B cell (primary cell): ENCODE data around the gene STAT5B. TPM values are rescaled to one million over a fixed set of nuclear protein-coding genes. Genes with fewer than 3 reads are reported as not detected.
A peak's percentile ranks its signal among the peaks of the same experiment; 100 is the strongest.

Source experiments
- ATAC-seq: fragments of 200-7000 bp; cut with Tn5 transposase; one replicate; pipeline ENCODE4 v1.10.0; 2021; ENCODE audit warnings: low read depth, mild to moderate bottlenecking, moderate number of reproducible peaks, moderate library complexity
- CTCF ChIA-PET: fragments of 350-600 bp; sonication (Branson Sonifier 250); formaldehyde crosslinking; loops from one replicate; lab custom pipeline; 2021; ENCODE audit warnings: antibody characterized with exemption, inconsistent platforms; lab: Charles Lee
- POLR2A ChIA-PET: fragments of 350-600 bp; sonication (Branson Sonifier 250); formaldehyde crosslinking; loops from one replicate; lab custom pipeline; 2021; ENCODE audit warnings: antibody characterized with exemption; lab: Charles Lee
- DNase-seq: peaks from one replicate; pipeline ENCODE4 v3.0.0; 2013
- H2AFZ ChIP-seq: 2 replicates; pipeline ENCODE4 v1.6.1; 2012; ENCODE audit warnings: mild to moderate bottlenecking, low read depth, low read length; ENCODE audit not compliant: insufficient read depth, poor library complexity, severe bottlenecking
- H3K27ac ChIP-seq, 2 donors: 1 replicate in 1 of 2; 2 replicates in 1 of 2; pipeline ENCODE4 v1.5.1; 2012 to 2013; ENCODE audit warnings: low read length in 2 of 2, mild to moderate bottlenecking in 2 of 2, moderate library complexity in 1 of 2
- H3K27me3 ChIP-seq, 4 experiments: fragments of 200-600 bp in 1 of 4; sonication (generic) in 1 of 4; replicated peaks in 1 of 4; 1 replicate in 2 of 4; 2 replicates in 2 of 4; pipeline versions ENCODE4 v1.6.1 to v1.7.0; 2013 to 2016; ENCODE audit warnings: low read length in 3 of 4, mild to moderate bottlenecking in 2 of 4, mixed read lengths in 1 of 4, moderate library complexity in 1 of 4; ENCODE audit not compliant: insufficient read depth in 4 of 4, control insufficient read depth in 3 of 4; ENCODE audit errors: control extremely low read depth in 1 of 4
- H3K36me3 ChIP-seq, 2 experiments: replicated peaks in 1 of 2; 1 replicate in 1 of 2; 2 replicates in 1 of 2; pipeline versions ENCODE4 v1.6.1 to v1.7.1; 2013; ENCODE audit warnings: low read length in 1 of 2; ENCODE audit not compliant: insufficient read depth in 2 of 2, control insufficient read depth in 1 of 2; ENCODE audit errors: control extremely low read depth in 1 of 2, extremely low read depth in 1 of 2
- H3K4me1 ChIP-seq, 2 donors: fragments of 200-600 bp in 1 of 2; sonication (generic) in 1 of 2; 1 replicate in 1 of 2; 2 replicates in 1 of 2; pipeline versions ENCODE4 v1.5.1 to v1.6.1; 2013 to 2017; ENCODE audit warnings: low read length in 2 of 2; ENCODE audit not compliant: control insufficient read depth in 2 of 2, insufficient read depth in 2 of 2
- H3K4me2 ChIP-seq: replicated peaks from 2 replicates; pipeline ENCODE3; 2012; ENCODE audit warnings: mild to moderate bottlenecking, low read depth, low read length; ENCODE audit not compliant: poor library complexity, severe bottlenecking
- H3K4me3 ChIP-seq, 5 experiments: fragments of 200-600 bp in 1 of 5; sonication (generic) in 1 of 5; 1 replicate in 3 of 5; 2 replicates in 2 of 5; pipeline versions ENCODE4 v1.5.1 to v1.7.0; 2011 to 2016; ENCODE audit warnings: low read length in 4 of 5, mild to moderate bottlenecking in 4 of 5, low read depth in 2 of 5, control low read depth in 1 of 5, moderate library complexity in 1 of 5; ENCODE audit not compliant: insufficient read depth in 1 of 5; ENCODE audit errors: control extremely low read depth in 1 of 5, extremely low read depth in 1 of 5
- H3K79me2 ChIP-seq: fragments of 200-600 bp; sonication (generic); one replicate; pipeline ENCODE4 v1.6.0; 2016; ENCODE audit warnings: low read length; ENCODE audit not compliant: control insufficient read depth, insufficient read depth
- H3K9ac ChIP-seq: fragments of 200-600 bp; sonication (generic); 2 replicates; pipeline ENCODE4 v1.6.1; 2017; ENCODE audit warnings: mild to moderate bottlenecking, low read length, moderate library complexity
- H3K9me3 ChIP-seq, 3 donors: one replicate each; pipeline versions ENCODE4 v1.6.1 to v1.7.1; 2013; ENCODE audit warnings: low read length in 2 of 3; ENCODE audit not compliant: control insufficient read depth in 2 of 3, insufficient read depth in 1 of 3; ENCODE audit errors: control extremely low read depth in 1 of 3
- H4K20me1 ChIP-seq: 2 replicates; pipeline ENCODE4 v1.6.0; 2012; ENCODE audit warnings: mild to moderate bottlenecking, low read length; ENCODE audit not compliant: insufficient read depth, control insufficient read depth, poor library complexity, severe bottlenecking
- H3K27ac Mint-ChIP-seq: one replicate; pipeline ENCODE4 v1.8.0; 2021; ENCODE audit warnings: mixed read lengths
- H3K27me3 Mint-ChIP-seq: one replicate; pipeline ENCODE4 v1.8.0; 2021; ENCODE audit warnings: mixed read lengths
- H3K4me1 Mint-ChIP-seq: one replicate; pipeline ENCODE4 v1.8.0; 2021; ENCODE audit warnings: mixed read lengths
- H3K4me3 Mint-ChIP-seq: one replicate; pipeline ENCODE4 v1.8.0; 2021; ENCODE audit warnings: mixed read lengths
- H3K9me3 Mint-ChIP-seq: one replicate; pipeline ENCODE4 v1.8.0; 2022; ENCODE audit warnings: mixed read lengths; ENCODE audit not compliant: insufficient read depth
- EZH2 ChIP-seq: IDR thresholded peaks from 2 replicates; pipeline ENCODE4 v1.6.1; 2012; ENCODE audit warnings: borderline replicate concordance, low read depth, mild to moderate bottlenecking, moderate library complexity, low read length; ENCODE audit not compliant: insufficient read depth, poor library complexity, severe bottlenecking
- WGBS: methylation state at CpG from one replicate; pipeline ENCODE4 v1.1.5; 2013; ENCODE audit warnings: missing lambda C conversion rate; ENCODE audit not compliant: insufficient coverage; 5-methylcytosine and 5-hydroxymethylcytosine counted together
- intact Hi-C: fragments of 100-400 bp; cut with micrococcal nuclease; formaldehyde crosslinking; loops from one replicate; pipeline ENCODE4 v1.10.0; 2022
- polyA plus RNA-seq: library from polyadenylated mRNA; depleted of rRNA; stranded (reverse); fragments of >200 nt; gene quantifications from 2 replicates; pipeline ENCODE4 v1.2.3, GENCODE V29; 2012
- total RNA-seq, 2 donors: library from RNA; stranded (reverse); fragments of 120-200 nt in 1 of 2; gene quantifications; 1 replicate in 1 of 2; 2 replicates in 1 of 2; pipeline versions ENCODE4 v1.2.3 to v1.2.4, GENCODE V29; 2013 to 2022
- TF ChIP-seq, protein P1 (sequence below): fragments of 200-600 bp; IDR thresholded peaks from one replicate; pipeline ENCODE4 v1.8.0; 2022; ENCODE audit warnings: antibody characterized with exemption, mild to moderate bottlenecking

The STAT5B gene
- total and polyA plus RNA-seq, 2 donors (not counting 1 experiment from before 2014, with no cell fraction given): 70.0 to 103 TPM

DNA sequence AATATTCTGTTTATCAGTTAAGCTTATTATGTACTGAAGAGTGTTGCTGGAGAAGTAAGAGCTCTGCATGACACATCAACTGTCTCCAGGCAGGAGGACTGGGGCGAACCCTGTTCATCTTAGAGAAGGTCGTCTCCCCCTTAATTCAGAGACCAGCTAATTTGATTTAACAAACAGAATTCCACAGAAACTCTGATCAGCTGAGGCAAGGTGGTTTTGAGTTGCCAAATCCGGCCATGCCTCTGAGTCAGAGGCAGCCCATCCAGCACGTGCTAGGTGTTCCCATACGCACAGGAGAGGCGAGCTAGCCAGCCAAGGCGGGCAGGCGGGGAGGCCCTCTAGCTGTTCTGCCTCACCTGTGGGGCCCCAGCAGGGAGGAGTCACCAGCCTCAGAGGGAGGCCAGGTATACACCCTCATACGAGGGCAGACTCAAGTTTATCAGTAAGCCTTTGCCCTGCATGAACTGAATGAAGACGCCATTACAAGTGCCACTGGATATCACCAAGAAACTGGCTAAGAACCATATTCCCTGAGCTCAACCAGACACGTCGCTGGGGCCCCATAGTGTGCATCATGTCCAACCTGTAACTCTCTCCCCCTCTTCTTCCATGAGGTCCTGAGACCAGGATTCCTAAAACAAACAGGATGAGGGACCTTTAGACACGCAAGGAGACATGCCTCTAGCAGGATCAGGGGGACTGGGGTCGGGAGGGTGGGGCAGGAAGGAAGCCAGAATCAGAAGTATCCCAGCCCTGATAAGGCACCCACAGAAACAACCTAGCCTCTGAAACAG is 37.8 kb upstream of the STAT5B start:
- H3K4me1 ChIP-seq: peaks cover 44 to 52% of the 10 kb centered on the region in 2 donors
- no peaks in the 10 kb centered on the region for H3K9me3 Mint-ChIP-seq
- DNase-seq (no peak), ATAC-seq (no peak)
- H4K20me1 ChIP-seq: peaks cover 14% of the 10 kb centered on the region
- intact Hi-C loops: loop anchor here (2.0 kb wide), 2 partner anchors 25 to 93 kb away; partner anchors contain the start of gene STAT5A
- TF ChIP-seq EZH2: no peak
- TF ChIP-seq, protein P1, sequence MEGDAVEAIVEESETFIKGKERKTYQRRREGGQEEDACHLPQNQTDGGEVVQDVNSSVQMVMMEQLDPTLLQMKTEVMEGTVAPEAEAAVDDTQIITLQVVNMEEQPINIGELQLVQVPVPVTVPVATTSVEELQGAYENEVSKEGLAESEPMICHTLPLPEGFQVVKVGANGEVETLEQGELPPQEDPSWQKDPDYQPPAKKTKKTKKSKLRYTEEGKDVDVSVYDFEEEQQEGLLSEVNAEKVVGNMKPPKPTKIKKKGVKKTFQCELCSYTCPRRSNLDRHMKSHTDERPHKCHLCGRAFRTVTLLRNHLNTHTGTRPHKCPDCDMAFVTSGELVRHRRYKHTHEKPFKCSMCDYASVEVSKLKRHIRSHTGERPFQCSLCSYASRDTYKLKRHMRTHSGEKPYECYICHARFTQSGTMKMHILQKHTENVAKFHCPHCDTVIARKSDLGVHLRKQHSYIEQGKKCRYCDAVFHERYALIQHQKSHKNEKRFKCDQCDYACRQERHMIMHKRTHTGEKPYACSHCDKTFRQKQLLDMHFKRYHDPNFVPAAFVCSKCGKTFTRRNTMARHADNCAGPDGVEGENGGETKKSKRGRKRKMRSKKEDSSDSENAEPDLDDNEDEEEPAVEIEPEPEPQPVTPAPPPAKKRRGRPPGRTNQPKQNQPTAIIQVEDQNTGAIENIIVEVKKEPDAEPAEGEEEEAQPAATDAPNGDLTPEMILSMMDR: no peak
- WGBS: 92% methylated on average over 12 of the region's 14 CpGs
- H3K4me2 ChIP-seq: peak overlapping the region; percentile 65
- H3K4me1 Mint-ChIP-seq: peaks cover 54% of the 10 kb centered on the region
- H3K27me3 Mint-ChIP-seq: no peaks in the 10 kb centered on the region
- H3K4me3 ChIP-seq: no peak overlapping the region
- H3K79me2 ChIP-seq: no peaks in the 10 kb centered on the region
- ChIA-PET POLR2A (interaction anchor here (0.6 to 2.3 kb wide), 6 partner anchors 23 to 144 kb away, joined by 3 to 12 read pairs (median 5); partner anchors contain the start of genes STAT3 and STAT5A), CTCF (interaction anchor here (0.5 to 20.6 kb wide), 14 partner anchors 8 to 216 kb away, joined by 3 to 546 read pairs (median 6); partner anchors contain the start of gene STAT3)
- no peak overlapping the region for H2AFZ ChIP-seq
- peak overlapping the region in 1 of 2 donors; percentile 5 for H3K27ac ChIP-seq
- H3K9me3 ChIP-seq: no peaks in the 10 kb centered on the region
- peaks cover 0 to 42% of the 10 kb centered on the region in 2 experiments for H3K36me3 ChIP-seq
- peak overlapping the region; percentile 26 for H3K4me3 Mint-ChIP-seq
- no peak overlapping the region for H3K9ac ChIP-seq
- H3K27me3 ChIP-seq: no peaks in the 10 kb centered on the region
- H3K27ac Mint-ChIP-seq: peak overlapping the region; percentile 80
